GM23338 (cell line): Measurements from ENCODE around the gene MT1H.
A peak's percentile ranks its signal among the peaks of the same experiment; 100 is the strongest.

Experiments
- CREB1 ChIP-seq: fragments of 250-450 bp; sonication (Bioruptor Pico); IDR thresholded peaks from 2 replicates; pipeline ENCODE4 v1.5.0; 2020; ENCODE audit warnings: low read depth, mild to moderate bottlenecking, moderate library complexity
- EZH2 ChIP-seq: fragments of 200-600 bp; sonication (generic); IDR thresholded peaks from one replicate; pipeline ENCODE4 v1.8.0; 2017; ENCODE audit warnings: antibody characterized with exemption, mild to moderate bottlenecking, low read depth; ENCODE audit not compliant: unreplicated experiment
- EZH2phosphoT487 ChIP-seq: fragments of 200-600 bp; sonication (generic); IDR thresholded peaks from one replicate; pipeline ENCODE4 v1.8.1; 2018; ENCODE audit warnings: antibody characterized with exemption; ENCODE audit not compliant: unreplicated experiment
- JUNB ChIP-seq: IDR thresholded peaks from one replicate; pipeline ENCODE4 v1.6.1; 2016; ENCODE audit warnings: antibody characterized with exemption; ENCODE audit not compliant: unreplicated experiment
- NANOG ChIP-seq: IDR thresholded peaks from 2 replicates; pipeline ENCODE4 v1.6.1; 2016; ENCODE audit warnings: antibody characterized with exemption, borderline replicate concordance
- POLR2AphosphoS5 ChIP-seq: IDR thresholded peaks from 2 replicates; pipeline ENCODE4 v1.6.1; 2016; ENCODE audit warnings: antibody characterized with exemption, low read depth
- STAT1 ChIP-seq: IDR thresholded peaks from one replicate; pipeline ENCODE4 v1.6.1; 2016; ENCODE audit warnings: antibody characterized with exemption; ENCODE audit not compliant: unreplicated experiment
- ZNF114 ChIP-seq: fragments of 250-450 bp; sonication (Bioruptor Pico); IDR thresholded peaks from 2 replicates; pipeline ENCODE4 v1.5.0; 2020; ENCODE audit warnings: mild to moderate bottlenecking, moderate library complexity
- TF ChIP-seq, protein P1 (sequence below), 2 experiments: fragments of 200-600 bp in 1 of 2; sonication (generic) in 1 of 2; conservative IDR thresholded peaks; 2 replicates each; pipeline versions ENCODE4 v1.5.1 to v1.6.1; 2016 to 2017; ENCODE audit warnings: antibody characterized with exemption in 2 of 2, low read depth in 2 of 2, mild to moderate bottlenecking in 2 of 2, moderate library complexity in 1 of 2
- TF ChIP-seq, protein P2 (sequence below): IDR thresholded peaks from one replicate; pipeline ENCODE4 v1.6.1; 2018; ENCODE audit warnings: antibody characterized with exemption; ENCODE audit not compliant: unreplicated experiment
- TF ChIP-seq, protein P3 (sequence below): IDR thresholded peaks from 2 replicates; pipeline ENCODE4 v1.6.1; 2016; ENCODE audit warnings: antibody characterized with exemption
- TF ChIP-seq, protein P4 (sequence below): fragments of 250-450 bp; sonication (Bioruptor Pico); IDR thresholded peaks from 2 replicates; pipeline ENCODE4 v1.5.0; 2020; ENCODE audit warnings: mild to moderate bottlenecking, moderate library complexity

DNA sequence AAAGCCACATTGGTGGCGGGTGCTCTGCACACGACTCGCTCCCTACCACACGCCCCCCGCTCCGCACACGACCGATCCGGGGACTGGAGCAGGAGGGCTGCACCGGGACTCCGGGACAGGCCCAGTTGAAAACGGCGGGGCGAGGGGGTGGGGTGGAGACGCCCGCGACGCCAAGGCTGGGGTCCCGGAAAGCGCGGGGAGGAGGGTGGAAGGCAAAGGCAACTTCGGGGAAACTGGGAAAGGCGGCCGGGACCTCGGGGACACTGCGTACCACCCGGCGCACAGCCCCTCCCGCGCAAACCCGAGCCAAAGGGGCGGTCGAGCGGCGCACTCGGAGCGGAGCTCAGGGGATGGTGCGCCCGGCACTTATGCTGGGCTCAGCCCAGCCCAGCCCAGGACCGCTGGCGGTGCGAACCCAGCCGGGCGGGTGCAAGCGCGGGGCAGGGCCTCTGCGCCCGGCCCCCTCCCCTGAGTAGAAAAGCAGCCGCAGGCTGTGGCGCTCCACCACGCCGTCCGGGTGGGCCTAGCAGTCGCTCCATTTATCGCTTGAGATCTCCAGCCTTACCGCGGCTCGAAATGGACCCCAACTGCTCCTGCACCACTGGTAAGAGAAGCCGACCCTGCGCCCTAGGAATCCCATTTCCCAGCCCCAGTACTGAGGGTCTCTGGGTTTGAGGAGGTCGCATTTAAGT is 37.3 kb upstream of the MT1H start, which contains the start of gene MT1M:
- TF ChIP-seq POLR2AphosphoS5 (no peak), EZH2 (peak; percentile 98), JUNB (no peak), STAT1 (no peak), EZH2phosphoT487 (peak; percentile 65), CREB1 (no peak), NANOG (no peak), ZNF114 (CRISPR knock-in tag) (no peak)
- TF ChIP-seq, protein P1, sequence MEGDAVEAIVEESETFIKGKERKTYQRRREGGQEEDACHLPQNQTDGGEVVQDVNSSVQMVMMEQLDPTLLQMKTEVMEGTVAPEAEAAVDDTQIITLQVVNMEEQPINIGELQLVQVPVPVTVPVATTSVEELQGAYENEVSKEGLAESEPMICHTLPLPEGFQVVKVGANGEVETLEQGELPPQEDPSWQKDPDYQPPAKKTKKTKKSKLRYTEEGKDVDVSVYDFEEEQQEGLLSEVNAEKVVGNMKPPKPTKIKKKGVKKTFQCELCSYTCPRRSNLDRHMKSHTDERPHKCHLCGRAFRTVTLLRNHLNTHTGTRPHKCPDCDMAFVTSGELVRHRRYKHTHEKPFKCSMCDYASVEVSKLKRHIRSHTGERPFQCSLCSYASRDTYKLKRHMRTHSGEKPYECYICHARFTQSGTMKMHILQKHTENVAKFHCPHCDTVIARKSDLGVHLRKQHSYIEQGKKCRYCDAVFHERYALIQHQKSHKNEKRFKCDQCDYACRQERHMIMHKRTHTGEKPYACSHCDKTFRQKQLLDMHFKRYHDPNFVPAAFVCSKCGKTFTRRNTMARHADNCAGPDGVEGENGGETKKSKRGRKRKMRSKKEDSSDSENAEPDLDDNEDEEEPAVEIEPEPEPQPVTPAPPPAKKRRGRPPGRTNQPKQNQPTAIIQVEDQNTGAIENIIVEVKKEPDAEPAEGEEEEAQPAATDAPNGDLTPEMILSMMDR (conservative IDR thresholded peaks at IDR 0.05; ENCODE audit: low read depth in 2 of 2): no peak
- TF ChIP-seq, protein P2, sequence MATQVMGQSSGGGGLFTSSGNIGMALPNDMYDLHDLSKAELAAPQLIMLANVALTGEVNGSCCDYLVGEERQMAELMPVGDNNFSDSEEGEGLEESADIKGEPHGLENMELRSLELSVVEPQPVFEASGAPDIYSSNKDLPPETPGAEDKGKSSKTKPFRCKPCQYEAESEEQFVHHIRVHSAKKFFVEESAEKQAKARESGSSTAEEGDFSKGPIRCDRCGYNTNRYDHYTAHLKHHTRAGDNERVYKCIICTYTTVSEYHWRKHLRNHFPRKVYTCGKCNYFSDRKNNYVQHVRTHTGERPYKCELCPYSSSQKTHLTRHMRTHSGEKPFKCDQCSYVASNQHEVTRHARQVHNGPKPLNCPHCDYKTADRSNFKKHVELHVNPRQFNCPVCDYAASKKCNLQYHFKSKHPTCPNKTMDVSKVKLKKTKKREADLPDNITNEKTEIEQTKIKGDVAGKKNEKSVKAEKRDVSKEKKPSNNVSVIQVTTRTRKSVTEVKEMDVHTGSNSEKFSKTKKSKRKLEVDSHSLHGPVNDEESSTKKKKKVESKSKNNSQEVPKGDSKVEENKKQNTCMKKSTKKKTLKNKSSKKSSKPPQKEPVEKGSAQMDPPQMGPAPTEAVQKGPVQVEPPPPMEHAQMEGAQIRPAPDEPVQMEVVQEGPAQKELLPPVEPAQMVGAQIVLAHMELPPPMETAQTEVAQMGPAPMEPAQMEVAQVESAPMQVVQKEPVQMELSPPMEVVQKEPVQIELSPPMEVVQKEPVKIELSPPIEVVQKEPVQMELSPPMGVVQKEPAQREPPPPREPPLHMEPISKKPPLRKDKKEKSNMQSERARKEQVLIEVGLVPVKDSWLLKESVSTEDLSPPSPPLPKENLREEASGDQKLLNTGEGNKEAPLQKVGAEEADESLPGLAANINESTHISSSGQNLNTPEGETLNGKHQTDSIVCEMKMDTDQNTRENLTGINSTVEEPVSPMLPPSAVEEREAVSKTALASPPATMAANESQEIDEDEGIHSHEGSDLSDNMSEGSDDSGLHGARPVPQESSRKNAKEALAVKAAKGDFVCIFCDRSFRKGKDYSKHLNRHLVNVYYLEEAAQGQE: no peak
- TF ChIP-seq, protein P3, sequence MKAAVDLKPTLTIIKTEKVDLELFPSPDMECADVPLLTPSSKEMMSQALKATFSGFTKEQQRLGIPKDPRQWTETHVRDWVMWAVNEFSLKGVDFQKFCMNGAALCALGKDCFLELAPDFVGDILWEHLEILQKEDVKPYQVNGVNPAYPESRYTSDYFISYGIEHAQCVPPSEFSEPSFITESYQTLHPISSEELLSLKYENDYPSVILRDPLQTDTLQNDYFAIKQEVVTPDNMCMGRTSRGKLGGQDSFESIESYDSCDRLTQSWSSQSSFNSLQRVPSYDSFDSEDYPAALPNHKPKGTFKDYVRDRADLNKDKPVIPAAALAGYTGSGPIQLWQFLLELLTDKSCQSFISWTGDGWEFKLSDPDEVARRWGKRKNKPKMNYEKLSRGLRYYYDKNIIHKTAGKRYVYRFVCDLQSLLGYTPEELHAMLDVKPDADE: no peak
- TF ChIP-seq, protein P4, sequence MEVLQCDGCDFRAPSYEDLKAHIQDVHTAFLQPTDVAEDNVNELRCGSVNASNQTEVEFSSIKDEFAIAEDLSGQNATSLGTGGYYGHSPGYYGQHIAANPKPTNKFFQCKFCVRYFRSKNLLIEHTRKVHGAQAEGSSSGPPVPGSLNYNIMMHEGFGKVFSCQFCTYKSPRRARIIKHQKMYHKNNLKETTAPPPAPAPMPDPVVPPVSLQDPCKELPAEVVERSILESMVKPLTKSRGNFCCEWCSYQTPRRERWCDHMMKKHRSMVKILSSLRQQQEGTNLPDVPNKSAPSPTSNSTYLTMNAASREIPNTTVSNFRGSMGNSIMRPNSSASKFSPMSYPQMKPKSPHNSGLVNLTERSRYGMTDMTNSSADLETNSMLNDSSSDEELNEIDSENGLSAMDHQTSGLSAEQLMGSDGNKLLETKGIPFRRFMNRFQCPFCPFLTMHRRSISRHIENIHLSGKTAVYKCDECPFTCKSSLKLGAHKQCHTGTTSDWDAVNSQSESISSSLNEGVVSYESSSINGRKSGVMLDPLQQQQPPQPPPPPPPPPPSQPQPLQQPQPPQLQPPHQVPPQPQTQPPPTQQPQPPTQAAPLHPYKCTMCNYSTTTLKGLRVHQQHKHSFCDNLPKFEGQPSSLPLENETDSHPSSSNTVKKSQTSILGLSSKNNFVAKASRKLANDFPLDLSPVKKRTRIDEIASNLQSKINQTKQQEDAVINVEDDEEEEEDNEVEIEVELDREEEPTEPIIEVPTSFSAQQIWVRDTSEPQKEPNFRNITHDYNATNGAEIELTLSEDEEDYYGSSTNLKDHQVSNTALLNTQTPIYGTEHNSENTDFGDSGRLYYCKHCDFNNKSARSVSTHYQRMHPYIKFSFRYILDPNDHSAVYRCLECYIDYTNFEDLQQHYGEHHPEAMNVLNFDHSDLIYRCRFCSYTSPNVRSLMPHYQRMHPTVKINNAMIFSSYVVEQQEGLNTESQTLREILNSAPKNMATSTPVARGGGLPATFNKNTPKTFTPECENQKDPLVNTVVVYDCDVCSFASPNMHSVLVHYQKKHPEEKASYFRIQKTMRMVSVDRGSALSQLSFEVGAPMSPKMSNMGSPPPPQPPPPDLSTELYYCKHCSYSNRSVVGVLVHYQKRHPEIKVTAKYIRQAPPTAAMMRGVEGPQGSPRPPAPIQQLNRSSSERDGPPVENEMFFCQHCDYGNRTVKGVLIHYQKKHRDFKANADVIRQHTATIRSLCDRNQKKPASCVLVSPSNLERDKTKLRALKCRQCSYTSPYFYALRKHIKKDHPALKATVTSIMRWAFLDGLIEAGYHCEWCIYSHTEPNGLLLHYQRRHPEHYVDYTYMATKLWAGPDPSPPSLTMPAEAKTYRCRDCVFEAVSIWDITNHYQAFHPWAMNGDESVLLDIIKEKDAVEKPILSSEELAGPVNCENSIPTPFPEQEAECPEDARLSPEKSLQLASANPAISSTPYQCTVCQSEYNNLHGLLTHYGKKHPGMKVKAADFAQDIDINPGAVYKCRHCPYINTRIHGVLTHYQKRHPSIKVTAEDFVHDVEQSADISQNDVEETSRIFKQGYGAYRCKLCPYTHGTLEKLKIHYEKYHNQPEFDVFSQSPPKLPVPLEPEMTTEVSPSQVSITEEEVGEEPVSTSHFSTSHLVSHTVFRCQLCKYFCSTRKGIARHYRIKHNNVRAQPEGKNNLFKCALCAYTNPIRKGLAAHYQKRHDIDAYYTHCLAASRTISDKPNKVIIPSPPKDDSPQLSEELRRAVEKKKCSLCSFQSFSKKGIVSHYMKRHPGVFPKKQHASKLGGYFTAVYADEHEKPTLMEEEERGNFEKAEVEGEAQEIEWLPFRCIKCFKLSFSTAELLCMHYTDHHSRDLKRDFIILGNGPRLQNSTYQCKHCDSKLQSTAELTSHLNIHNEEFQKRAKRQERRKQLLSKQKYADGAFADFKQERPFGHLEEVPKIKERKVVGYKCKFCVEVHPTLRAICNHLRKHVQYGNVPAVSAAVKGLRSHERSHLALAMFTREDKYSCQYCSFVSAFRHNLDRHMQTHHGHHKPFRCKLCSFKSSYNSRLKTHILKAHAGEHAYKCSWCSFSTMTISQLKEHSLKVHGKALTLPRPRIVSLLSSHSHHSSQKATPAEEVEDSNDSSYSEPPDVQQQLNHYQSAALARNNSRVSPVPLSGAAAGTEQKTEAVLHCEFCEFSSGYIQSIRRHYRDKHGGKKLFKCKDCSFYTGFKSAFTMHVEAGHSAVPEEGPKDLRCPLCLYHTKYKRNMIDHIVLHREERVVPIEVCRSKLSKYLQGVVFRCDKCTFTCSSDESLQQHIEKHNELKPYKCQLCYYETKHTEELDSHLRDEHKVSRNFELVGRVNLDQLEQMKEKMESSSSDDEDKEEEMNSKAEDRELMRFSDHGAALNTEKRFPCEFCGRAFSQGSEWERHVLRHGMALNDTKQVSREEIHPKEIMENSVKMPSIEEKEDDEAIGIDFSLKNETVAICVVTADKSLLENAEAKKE (CRISPR knock-in tag): no peak
